ENCODE results near the gene NTRK1.

NTRK1 gene

GRCh38 chr1:156860628-156861423, at the start of gene NTRK1:
NTRK1 (plus strand) TSS chr1:156860865; CDS start chr1:156860935, 70 bp downstream.
- DNase-seq, result peak; percentile 69 to 82

- no peak for DNase-seq
These were observed 49.5 kb upstream of the NTRK1 start for GRCh38 chr1:156811168-156811567.

GRCh38 chr1:156812293-156812990, 48.2 kb upstream of the NTRK1 start:
- no peak for DNase-seq

- DNase-seq, result no peak
These were observed 47.4 kb upstream of the NTRK1 start for GRCh38 chr1:156813298-156813697.

- peak; percentile 59 to 70 for DNase-seq
These were observed 46.7 kb upstream of the NTRK1 start for GRCh38 chr1:156813750-156814570.

- no peak for DNase-seq
These were observed 45.9 kb upstream of the NTRK1 start for GRCh38 chr1:156814571-156815260.

- no peak for DNase-seq
These were observed 45.3 kb upstream of the NTRK1 start for GRCh38 chr1:156815307-156815826.

- no peak for DNase-seq
These were observed 44.7 kb upstream of the NTRK1 start for GRCh38 chr1:156815961-156816422.

GRCh38 chr1:156816561-156817328, 43.9 kb upstream of the NTRK1 start, which contains the start of gene SH2D2A:
SH2D2A (minus strand) TSS chr1:156816848; CDS start chr1:156816708, 140 bp downstream.
- DNase-seq, result no peak

GRCh38 chr1:156821801-156822200, 38.9 kb upstream of the NTRK1 start:
- no peak for DNase-seq

GRCh38 chr1:156822680-156823079, 38.0 kb upstream of the NTRK1 start:
- DNase-seq, result no peak

GRCh38 chr1:156823210-156823790, 37.4 kb upstream of the NTRK1 start:
- DNase-seq, result no peak

- no peak for DNase-seq
These were observed 34.0 kb upstream of the NTRK1 start for GRCh38 chr1:156826630-156827029.

- DNase-seq, result no peak
These were observed 32.1 kb upstream of the NTRK1 start for GRCh38 chr1:156828400-156829124.

- DNase-seq, result no peak
These were observed 28.2 kb upstream of the NTRK1 start for GRCh38 chr1:156832434-156832833.

- DNase-seq, result peak in 1 of 2 experiments; percentile 34
These were observed 27.1 kb upstream of the NTRK1 start for GRCh38 chr1:156833603-156834002.

- no peak for DNase-seq
These were observed 26.3 kb upstream of the NTRK1 start for GRCh38 chr1:156834322-156834721.

GRCh38 chr1:156836041-156836654, 24.5 kb upstream of the NTRK1 start:
- no peak for DNase-seq

- DNase-seq, result no peak
These were observed 23.8 kb upstream of the NTRK1 start for GRCh38 chr1:156836892-156837291.

GRCh38 chr1:156838972-156839371, 21.7 kb upstream of the NTRK1 start:
- DNase-seq, result peak in 1 of 2 experiments; percentile 21

All from NCI-H2081 (cell line).